Measurements from ENCODE around the gene SLIT3.

SLIT3 gene

GRCh38 chr5:169098331-169099121 lies 202.4 kb downstream of the SLIT3 start:
- no peak for DNase-seq (ENCODE audit: low read depth)
- H3K4me3 ChIP-seq (ENCODE audit: low read depth, low read length) = no peak overlapping the region
- TF ChIP-seq POLR2A (IDR thresholded peaks at IDR 0.05; ENCODE audit: extremely low read depth, insufficient read length) (no peak), CTCF (IDR thresholded peaks at IDR 0.05; ENCODE audit: low read depth, low read length) (no peak), MYC (IDR thresholded peaks at IDR 0.05; ENCODE audit: low read depth, low read length) (no peak)
- TF ChIP-seq, protein P1, sequence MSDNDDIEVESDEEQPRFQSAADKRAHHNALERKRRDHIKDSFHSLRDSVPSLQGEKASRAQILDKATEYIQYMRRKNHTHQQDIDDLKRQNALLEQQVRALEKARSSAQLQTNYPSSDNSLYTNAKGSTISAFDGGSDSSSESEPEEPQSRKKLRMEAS (IDR thresholded peaks at IDR 0.05; ENCODE audit: low read depth, low read length) = no peak

DNA sequence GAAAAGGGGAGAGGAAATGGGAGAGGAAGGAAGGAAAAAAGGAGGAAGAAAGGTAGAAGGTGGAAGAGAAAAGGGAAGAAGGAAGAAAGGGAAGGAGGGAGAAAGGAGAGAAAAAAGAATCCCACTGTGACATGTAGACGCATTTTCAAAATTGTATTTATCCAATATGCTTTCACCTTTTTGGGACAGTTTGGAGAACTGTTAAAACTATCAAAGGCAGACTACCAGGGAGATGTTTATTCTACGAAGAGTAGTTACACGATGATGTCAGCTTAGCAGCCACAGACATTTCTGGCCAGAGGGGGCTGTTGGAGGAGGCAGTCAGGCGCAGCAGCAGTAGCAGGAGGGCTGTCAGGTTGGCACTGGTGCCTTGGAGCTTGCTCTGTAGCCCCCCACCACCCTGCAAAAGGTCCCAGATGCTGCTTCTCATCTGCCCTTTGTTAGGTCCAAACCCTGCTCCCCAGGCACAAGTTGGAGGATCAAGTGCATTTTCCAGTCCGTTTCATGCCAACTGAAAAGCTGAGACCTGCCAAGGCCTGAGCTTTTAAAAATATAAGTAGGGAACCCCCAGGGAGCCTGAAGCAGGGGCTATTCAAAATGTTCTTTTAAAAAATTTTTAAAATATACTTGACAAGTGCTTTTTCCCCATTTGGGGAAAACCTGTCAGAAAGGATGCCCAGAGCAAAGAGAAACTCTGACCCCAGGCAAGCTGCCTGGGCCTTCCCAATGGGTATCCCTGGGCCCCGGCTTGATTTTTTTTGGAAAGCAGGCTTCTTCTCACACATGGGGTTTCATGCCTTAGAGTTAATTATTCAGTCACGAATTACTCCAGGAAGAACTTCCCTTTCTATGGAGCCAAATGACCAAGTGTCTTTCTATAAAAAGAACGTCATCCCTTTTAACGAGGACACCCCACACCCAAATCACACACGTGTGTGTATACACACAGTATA lies 203.3 kb downstream of the SLIT3 start:
- H3K4me3 ChIP-seq (ENCODE audit: low read depth, low read length) = no peak overlapping the region
- TF ChIP-seq, protein P1 (IDR thresholded peaks at IDR 0.05; ENCODE audit: low read depth, low read length) = no peak
- TF ChIP-seq CTCF (IDR thresholded peaks at IDR 0.05; ENCODE audit: low read depth, low read length) (no peak), MYC (IDR thresholded peaks at IDR 0.05; ENCODE audit: low read depth, low read length) (no peak), POLR2A (IDR thresholded peaks at IDR 0.05; ENCODE audit: extremely low read depth, insufficient read length) (no peak)
- DNase-seq (ENCODE audit: low read depth) = no peak

DNA sequence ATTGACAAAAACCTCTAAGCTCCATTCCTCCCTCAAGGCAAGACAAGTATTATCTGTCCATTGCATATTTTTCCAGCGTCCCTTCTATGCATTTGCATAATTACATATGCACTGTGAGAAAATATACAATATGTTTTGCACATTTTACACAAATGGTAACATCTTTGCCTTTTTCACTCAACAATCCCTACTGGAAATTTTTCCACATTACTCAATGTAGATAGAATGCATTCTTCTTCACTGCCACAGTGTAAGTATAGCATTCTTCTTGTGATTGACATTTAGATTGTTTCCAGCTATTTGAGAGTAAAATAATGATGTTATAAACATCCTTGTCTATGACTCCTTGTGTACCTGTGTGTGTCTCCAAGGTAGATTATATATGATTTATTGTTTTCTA lies 205.0 kb downstream of the SLIT3 start:
- no peak overlapping the region for H3K4me3 ChIP-seq (ENCODE audit: low read depth, low read length)
- TF ChIP-seq, protein P1 (IDR thresholded peaks at IDR 0.05; ENCODE audit: low read depth, low read length) = no peak
- no peak for TF ChIP-seq POLR2A (IDR thresholded peaks at IDR 0.05; ENCODE audit: extremely low read depth, insufficient read length)
- TF ChIP-seq MYC (IDR thresholded peaks at IDR 0.05; ENCODE audit: low read depth, low read length) = no peak
- TF ChIP-seq CTCF (IDR thresholded peaks at IDR 0.05; ENCODE audit: low read depth, low read length) = no peak
- DNase-seq (ENCODE audit: low read depth) = no peak

DNA sequence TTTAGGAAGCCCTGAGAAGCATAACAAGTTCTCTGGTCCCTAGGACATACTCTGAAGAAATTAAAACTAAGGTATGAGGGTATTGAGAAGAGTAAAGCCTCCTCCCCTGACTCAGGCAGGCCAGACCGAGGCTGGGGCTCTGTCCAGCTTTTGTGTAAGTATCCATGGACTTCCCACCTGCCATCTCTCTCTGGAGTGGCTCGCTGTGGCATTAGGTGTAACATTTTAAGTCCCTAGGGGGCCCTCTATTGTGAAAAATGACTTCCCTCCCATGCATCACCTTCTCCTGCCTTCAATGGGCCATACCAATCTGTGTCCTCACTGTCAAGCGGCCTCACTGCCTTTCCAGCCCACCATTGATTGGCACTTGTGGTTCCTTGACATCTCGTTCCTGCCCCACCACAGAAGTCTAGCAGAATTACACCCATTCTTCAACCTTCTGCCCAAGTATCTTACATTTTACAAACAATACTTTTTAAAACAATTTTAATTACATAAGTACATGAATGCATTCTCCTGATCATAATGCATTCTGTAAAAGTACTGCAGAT lies 205.5 kb downstream of the SLIT3 start:
- no peak overlapping the region for H3K4me3 ChIP-seq (ENCODE audit: low read depth, low read length)
- TF ChIP-seq POLR2A (IDR thresholded peaks at IDR 0.05; ENCODE audit: extremely low read depth, insufficient read length) (no peak), CTCF (IDR thresholded peaks at IDR 0.05; ENCODE audit: low read depth, low read length) (no peak), MYC (IDR thresholded peaks at IDR 0.05; ENCODE audit: low read depth, low read length) (no peak)
- TF ChIP-seq, protein P1 (IDR thresholded peaks at IDR 0.05; ENCODE audit: low read depth, low read length) = no peak
- DNase-seq (ENCODE audit: low read depth) = peak; percentile 3

- TF ChIP-seq, protein P1 (IDR thresholded peaks at IDR 0.05; ENCODE audit: low read depth, low read length) = no peak
- TF ChIP-seq CTCF (IDR thresholded peaks at IDR 0.05; ENCODE audit: low read depth, low read length) (no peak), MYC (IDR thresholded peaks at IDR 0.05; ENCODE audit: low read depth, low read length) (no peak), POLR2A (IDR thresholded peaks at IDR 0.05; ENCODE audit: extremely low read depth, insufficient read length) (no peak)
- no peak overlapping the region for H3K4me3 ChIP-seq (ENCODE audit: low read depth, low read length)
- peak; percentile 66 for DNase-seq (ENCODE audit: low read depth)
Observed at GRCh38 chr5:169094586-169095409, 206.1 kb downstream of the SLIT3 start.

All from NB4 (cell line).